Right ventricle myocardium superior (tissue), 1 donor: ENCODE measurements around the gene DCST2. TPM values are rescaled to one million over a fixed set of nuclear protein-coding genes. Genes with fewer than 3 reads are reported as not detected.
"Not testable (repeated sequence)": the region's sequence is repeated elsewhere in the genome, so short reads cannot be mapped to it uniquely, and the experiment has no call there.

ENCODE experiments used
- ATAC-seq: fragments of 200-7000 bp; cut with Tn5 transposase; one replicate; pipeline ENCODE4 v1.9.1; 2020; ENCODE audit warnings: mild to moderate bottlenecking; ENCODE audit not compliant: poor library complexity
- DNase-seq: peaks from one replicate; pipeline ENCODE4 v3.0.0-alpha.2; 2020
- intact Hi-C: fragments of 100-400 bp; cut with DNase I; formaldehyde crosslinking; loops from one replicate; pipeline ENCODE4 v1.11.2; 2022
- total RNA-seq: library from RNA; stranded (reverse); fragmentation: NEBNext Ultra II Directional; extraction: Animal tissue kit (Norgen Biotek cat#: 25700); gene quantifications from one replicate; pipeline ENCODE4 v1.2.1, GENCODE V29; 2021
- donor health status: DM: no; HTN: yes; CAD: no; lungs with severe emphysema.

DCST2 gene
- total RNA-seq, 1 donor from 2014 or later = 0.16 TPM

DNA sequence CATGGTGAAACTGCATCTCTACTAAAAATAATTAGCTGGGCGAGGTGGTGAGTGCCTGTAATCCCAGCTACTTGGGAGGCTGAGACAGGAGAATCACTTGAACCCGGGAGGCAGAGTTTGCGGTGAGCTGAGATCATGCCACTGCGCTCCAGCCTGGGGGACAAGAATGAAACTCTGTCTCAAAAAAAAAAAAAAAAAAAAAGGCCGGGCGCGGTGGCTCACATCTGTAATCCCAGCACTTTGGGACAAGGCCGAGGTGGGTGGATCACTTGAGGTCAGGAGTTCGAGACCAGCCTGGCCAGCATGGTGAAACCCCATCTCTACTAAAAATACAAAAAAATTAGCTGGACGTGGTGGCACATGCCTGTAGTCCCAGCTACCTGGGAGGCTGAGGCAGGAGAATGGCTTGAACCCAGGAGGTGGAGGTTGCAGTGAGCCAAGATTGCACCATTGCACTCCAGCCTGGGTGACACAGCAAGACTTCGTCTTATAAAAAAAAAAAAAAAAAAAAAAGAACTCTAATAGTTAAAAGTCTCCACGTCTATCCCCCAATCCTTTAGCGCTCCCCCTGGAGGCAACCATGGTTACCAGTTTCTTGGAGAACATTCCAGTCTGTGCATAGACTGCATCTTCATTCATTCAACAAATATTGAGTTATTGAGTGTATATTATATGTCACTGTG lies 38.1 kb downstream of the DCST2 start:
- DNase-seq, intact Hi-C loops, ATAC-seq: not testable (repeated sequence)

DNA sequence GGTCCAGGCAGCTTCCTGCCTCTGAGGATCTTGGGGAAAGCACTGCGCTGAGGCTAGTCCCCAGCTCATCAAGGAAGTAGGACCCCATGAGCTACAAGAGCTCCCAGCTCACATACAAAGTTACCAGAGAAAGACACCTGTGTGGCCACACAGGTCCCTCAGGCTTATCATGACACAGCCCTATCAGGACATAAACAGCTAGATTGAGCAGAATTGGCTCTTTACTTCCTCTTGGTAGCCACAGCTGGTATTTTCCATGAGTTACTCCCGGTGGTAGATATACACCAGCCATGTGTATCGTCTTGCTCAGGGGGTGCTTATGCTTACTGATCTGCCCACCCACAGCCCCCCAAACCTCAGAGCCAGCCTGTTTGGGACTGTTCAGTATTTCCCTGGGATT lies 39.0 kb downstream of the DCST2 start:
- no peak for DNase-seq
- no peak for ATAC-seq
- intact Hi-C loops = no loop called here

DNA sequence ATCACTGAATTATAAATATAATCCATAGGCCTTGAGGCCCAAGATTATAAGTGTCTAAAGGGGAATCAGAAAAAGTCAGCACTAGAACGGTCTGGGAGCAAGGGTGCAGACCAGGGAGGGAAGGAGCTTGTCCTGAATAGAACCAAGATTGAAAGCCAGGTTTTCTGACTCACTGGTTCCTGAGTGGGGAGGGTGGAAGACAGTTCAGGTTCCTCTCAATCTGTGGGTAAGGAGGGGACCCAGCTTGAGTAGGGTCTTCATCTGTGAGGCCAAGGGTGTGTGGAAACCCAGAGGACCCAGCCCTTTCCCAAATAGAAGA lies 39.4 kb downstream of the DCST2 start:
- no peak for DNase-seq
- intact Hi-C loops = no loop called here
- no peak for ATAC-seq

DNA sequence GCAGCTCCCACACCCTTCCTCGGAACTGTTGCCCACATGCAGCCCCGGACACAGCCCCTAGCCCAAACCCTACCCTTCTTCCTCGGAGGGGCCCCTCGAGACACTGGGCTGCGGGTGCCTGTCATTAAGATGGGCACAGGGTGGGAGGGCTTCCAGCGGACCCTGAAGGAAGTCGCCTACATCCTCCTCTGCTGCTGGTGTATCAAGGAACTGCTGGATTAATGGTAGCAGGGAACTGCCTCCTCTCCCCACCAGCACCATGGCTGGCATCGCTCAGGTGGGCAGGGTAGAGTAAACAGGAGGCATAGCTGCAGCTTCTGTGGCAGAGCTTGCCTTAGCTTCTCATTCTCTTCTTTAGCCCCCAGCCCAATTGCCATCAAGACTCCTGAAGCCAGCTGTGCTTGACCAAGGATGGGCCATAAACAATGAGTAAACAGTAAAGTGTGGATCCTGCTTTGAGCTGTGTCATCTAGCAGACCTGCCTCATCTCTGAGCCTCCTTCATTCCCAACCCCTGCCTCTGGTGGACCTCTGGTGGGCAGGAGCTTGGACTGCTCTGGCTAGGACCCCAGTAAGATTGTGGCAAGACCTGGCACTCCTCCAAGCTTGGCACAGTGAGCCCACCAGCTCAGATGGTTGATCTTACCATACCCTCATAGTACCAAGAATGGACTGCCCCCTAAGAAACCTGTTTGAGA lies 39.9 kb downstream of the DCST2 start, which contains the start of gene LENEP:
LENEP (plus strand) TSS at position 15 of the 697 bp plus-strand sequence; CDS start at position 37, 22 bp downstream.
- DNase-seq (no peak), ATAC-seq (no peak)
- intact Hi-C loops = no loop called here

DNA sequence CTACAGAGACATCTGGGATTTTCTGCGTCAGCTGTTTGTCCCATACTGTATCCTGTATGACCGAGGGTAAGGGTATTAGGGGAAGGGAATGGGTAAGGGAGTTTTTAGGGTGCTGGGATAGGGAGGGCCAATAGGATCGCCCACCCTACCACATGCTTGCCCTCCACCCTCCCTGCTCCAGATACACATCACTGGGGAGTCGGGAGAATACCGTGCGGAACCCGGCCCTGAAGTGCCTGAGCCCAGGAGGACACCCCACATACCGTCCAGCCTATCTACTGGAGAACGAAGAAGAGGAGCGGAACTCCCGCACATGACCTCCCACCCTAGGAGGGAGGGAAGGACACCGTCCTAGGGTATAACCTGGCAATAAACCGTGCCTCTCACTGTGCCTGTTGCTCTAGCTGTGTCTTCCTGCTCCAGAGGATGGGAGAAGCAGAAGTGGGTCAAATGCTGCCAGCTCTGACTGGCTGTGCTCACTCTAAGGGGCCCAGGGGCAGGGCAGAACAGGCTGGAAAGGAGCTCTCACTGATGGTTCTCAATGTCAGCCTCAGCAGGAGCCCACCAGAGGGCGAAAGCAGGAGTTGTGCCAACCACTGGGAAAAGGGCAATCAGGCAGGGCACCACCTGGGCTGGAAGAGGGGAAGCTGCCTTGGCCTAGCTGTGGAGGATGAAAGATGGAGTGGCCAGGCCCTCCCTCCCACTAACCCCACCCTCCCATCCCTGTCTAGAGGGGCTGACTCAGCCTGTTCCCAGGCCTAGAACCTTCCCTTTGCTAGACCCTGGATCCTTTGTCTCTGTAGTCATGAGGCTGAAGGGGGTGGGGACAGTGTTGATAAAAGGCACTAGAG lies 40.6 kb downstream of the DCST2 start:
- ATAC-seq (no peak), DNase-seq (no peak)
- intact Hi-C loops = no loop called here

DNA sequence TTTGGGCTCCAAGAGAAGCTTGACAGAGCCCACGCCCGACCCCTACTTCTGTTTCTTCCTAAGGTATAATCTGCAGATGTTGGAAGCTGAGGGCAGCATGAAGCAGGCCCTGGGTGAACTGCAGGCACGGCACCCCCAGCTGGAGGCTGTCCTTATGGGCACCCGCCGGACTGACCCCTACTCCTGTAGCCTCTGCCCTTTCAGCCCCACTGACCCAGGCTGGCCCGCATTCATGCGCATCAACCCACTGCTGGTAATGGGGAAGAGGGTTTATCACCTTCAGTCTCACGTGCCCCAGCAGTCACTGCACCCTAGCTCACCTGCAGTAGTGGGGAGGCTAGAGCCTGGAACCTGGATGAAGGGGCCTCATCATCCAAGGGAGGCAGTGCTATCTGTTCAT lies 43.3 kb downstream of the DCST2 start:
- DNase-seq (no peak), ATAC-seq (no peak)
- intact Hi-C loops = no loop called here

DNA sequence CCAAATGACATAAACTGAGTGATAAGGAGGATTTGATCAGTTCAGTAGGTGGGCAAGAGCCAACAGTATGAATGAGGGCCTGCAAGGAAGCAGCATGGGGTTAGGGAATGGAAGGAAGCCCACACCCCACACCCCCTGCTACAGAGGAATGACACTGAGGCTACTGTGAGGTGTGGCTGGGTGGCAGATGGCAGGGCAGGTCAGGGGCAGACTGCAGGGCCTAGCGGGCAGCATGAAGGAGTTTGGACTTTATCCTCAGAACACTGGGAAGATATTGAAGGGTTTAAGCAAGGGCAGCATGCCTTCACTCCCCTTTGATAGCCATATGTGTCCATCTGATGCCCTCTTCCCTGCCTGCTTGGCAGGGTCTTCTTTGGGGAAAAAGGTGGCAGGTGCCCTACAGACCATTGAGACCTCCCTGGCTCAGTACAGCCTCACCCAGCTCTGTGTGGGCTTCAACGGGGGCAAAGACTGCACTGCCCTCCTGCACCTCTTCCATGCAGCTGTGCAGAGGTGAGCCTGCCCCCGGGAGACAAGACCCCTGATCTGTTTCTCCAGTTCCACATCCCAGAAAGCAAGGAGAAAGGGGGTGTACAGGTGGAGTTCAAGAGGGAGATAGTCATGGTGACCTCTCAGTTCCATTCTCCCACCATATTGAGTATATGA lies 44.3 kb downstream of the DCST2 start:
- no peak for ATAC-seq
- intact Hi-C loops = no loop called here

DNA sequence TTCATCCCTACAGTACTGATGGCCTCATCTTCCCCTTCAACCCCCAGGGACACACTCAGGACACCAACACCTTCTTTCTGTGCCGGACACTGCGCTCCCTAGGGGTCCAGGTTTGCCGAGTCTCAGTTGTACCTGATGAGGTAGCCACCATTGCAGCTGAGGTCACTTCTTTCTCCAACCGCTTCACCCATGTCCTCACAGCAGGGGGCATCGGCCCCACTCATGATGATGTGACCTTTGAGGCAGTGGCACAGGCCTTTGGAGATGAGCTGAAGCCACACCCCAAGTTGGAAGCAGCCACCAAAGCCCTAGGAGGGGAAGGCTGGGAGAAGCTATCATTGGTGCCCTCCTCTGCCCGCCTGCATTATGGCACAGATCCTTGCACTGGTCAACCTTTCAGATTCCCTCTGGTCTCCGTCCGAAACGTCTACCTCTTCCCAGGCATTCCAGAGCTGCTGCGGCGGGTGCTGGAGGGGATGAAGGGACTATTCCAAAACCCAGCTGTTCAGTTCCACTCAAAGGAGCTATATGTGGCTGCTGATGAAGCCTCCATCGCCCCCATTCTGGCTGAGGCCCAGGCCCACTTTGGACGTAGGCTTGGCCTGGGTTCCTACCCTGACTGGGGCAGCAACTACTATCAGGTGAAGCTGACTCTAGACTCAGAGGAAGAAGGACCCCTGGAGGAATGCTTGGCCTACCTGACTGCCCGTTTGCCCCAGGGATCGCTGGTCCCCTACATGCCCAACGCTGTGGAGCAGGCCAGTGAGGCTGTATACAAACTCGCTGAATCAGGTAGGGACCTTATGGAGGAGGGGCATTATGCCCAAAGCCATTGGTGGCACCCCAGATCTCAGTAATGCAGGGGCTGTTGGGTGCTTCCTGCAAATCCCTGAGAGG lies 45.3 kb downstream of the DCST2 start:
- DNase-seq = no peak
- intact Hi-C loops = no loop called here
- no peak for ATAC-seq

More for the DNA sequence above, 44.3 kb downstream of the DCST2 start:
- no peak for DNase-seq

DNA sequence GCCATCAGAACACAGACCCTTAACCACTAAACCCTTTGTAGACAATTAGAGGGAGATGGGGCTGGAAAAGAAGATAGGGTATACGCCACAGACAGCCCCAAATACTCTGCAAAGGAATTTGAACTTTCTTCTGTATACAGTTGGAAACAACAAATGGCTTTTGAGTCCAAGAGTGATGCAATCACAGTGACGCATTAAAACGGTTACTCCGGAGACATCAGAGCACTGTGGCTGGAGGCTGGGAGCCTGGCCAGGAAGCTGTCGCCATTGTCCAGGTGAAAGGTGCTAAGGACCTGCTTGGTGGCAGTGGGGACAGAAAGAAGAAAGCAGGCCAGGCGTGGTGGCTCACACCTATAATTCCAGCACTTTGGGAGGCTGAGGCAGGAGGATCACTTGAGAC lies 46.3 kb downstream of the DCST2 start:
- intact Hi-C loops = no loop called here
- no peak for ATAC-seq

DNA sequence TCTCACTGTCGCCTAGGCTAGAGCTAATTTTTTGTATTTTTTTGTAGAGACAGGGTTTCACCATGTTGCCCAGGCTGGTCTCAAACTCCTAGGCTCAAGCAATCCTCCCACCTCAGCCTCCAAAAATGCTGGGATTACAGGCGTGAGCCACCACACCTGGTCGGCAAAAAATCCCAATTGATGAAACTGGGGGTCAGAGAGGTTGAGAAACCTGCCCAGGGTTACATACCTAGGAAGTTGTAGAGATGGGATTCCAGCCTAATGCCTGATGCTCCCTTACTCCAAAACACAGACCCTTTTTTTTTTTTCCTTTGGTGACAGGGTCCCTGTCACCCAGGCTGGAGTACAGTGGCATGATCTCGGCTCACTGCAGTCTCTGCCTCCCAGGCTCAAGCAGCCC lies 46.8 kb downstream of the DCST2 start:
- ATAC-seq, intact Hi-C loops, DNase-seq: not testable (repeated sequence)

More for the DNA sequence above, 46.3 kb downstream of the DCST2 start:
- DNase-seq = no peak

DNA sequence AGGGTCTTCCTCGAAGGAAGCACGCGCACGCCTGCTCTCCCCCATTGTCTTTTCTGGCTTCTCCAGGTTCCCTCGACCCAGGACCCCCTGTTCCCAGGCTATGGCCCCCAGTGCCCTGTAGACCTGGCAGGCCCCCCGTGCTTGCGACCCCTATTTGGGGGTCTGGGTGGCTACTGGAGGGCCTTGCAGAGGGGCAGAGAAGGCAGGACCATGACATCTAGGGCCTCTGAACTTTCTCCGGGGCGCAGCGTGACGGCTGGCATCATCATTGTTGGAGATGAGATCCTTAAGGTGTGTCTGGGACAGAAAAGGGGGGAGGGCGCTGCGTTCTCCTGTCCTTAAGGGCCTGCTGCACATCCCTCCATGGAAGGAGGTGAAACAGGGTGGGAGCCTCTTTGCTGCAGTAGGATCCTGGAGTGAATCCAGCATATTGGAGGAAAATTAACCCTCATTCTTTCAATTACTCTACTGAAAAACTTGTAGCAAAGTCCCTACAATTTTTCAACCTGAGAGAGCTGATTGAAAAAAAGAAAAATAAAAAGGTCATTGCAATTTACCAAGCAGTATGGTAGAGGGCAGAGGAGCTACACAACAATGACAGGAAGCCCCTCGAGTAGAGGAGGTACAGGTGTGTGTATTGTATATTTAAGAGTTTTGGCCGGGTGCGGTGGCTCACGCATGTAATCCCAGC lies 49.7 kb downstream of the DCST2 start:
- ATAC-seq (no peak), DNase-seq (no peak)
- intact Hi-C loops = no loop called here

DNA sequence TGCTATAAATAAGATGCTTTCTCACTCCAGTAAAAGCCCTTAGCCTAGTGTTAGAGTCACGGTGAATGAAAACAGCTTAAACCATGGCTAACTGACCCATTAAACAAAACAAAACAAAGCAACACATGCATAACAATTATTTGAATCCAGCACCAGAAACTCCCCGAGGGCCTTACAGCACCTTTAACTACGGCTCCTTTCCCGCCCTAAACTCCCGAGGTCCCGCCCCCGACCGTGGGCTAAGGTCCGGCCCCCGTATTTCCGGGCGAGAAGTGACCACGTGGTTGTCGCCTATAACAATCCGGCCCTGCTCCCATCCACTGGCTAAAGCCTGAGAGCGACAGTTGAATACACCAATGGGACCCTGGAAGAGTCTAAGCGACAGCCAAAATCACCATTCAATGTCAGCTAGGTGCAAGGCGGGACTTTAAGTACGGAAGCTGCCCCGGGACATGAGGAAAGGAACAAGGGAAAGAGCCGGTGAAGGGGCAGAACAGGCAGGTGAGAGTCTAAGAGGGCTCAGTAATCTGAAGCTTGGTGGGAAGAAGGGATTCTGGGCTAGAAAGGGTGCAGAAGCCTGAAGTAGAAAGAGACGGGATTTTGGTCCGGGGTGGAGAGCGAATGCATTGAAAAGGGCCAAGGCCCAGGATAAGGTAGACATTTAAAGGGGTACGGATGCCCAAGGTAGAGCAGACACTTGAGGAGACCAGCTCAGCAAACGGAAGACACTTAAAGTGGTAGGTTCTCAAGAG lies 50.5 kb downstream of the DCST2 start, which contains the start of gene FLAD1:
FLAD1 (plus strand) TSS at position 448 of the 752 bp plus-strand sequence. CDS start 351 bp downstream, outside the sequence.
- peak; percentile 100 for ATAC-seq
- intact Hi-C loops = no loop called here

DNA sequence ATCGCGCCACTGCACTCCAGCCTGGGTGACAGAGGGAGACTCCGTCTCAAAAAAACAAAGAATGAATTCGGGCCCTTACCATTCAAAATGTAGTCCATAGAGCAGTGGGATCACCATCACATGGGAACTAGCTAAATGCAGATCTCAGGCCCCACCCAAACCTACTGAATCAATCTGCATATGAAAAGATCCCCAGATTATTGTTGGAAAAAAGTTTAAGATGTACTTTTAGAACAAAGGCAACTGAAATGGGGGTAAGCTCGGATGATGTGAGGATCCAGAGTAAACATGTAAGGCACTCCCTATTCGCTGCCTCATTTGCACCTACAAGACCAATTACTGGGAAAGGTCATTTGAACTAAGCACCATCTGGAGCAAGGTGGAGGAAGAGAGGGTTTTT lies 51.2 kb downstream of the DCST2 start:
- ATAC-seq = no peak
- intact Hi-C loops = no loop called here

More for the DNA sequence above, 50.5 kb downstream of the DCST2 start, which contains the start of gene FLAD1:
- DNase-seq = peak; percentile 96

DNA sequence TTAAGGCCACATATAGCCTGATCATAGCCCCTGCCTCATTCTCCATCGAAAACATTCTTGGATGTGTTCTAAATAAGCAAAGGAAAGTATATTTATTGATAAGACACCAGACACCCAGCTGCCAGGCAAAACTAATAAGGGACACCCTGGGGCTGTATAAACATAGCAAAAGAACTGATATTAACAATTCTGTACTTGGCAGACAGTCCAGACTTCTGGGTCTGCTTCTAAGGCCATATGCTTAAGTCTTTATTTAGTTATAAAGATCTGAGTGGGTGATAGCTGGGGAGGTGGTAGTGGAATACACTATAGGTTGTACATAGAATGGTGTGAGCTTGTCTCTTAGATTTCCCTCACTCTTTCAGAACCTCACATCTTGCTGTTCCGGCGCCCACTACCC lies 55.2 kb downstream of the DCST2 start:
- DNase-seq (no peak), ATAC-seq (no peak)
- intact Hi-C loops = no loop called here

More for the DNA sequence above, 51.2 kb downstream of the DCST2 start:
- no peak for DNase-seq

DNA sequence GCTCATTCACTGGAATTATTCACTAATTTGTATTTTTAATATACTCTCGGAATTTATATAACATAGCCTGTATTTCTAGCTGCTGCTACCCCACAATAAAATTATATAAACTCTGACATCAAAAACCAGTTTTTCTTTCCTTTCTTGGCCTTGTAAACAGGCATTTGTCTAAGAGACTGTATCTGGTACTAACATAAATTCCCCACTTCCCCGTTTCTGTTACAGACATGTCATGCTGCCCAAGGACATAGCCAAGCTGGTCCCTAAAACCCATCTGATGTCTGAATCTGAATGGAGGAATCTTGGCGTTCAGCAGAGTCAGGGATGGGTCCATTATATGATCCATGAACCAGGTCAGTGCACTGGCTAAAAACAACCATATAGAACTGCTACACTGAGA lies 55.8 kb downstream of the DCST2 start:
- intact Hi-C loops, ATAC-seq, DNase-seq: not testable (repeated sequence)

DNA sequence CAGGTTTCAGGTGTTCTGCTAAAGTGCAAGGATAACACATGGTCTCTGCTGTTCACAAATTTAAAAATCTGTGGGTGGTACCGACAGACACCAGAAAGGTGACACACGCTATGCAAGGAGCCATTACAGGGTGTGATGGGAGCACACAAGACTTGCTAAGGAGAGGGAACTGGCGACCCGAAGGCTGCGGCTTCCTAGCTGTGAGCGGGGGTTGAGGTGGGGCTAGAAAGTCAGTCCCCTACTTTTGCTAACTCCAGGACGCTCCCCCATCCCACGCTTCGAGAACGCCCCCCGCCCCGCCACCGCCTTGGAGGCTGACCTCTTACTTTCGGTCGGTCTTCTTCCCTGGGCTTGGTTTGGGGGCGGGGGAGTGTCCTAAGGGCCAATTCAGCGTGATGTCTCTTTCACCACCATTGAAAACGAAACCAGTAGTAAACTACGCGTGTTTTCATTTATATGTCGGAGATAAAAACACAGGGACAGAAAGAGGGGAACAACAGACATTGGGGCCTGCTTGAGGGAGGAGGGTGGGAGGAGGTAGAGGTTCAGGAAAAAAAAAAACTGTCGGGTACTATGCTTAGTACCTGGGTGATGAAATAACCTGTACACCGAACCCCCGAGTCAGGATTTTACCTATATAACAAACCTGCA lies 58.0 kb downstream of the DCST2 start:
- DNase-seq (peak; percentile 70), ATAC-seq (no peak)
- intact Hi-C loops = no loop called here
